KOPT-K1 (cell line): ENCODE measurements around the gene LDLRAD4.

Source experiments
- H3K27ac ChIP-seq: fragments of 200-600 bp; sonication (generic); 2 replicates; pipeline ENCODE4 v1.5.1; 2016; ENCODE audit warnings: antibody characterized with exemption, mild to moderate bottlenecking, low read depth, low read length; ENCODE audit not compliant: poor library complexity, severe bottlenecking
- H3K36me3 ChIP-seq: fragments of 200-600 bp; sonication (generic); 2 replicates; pipeline ENCODE4 v1.5.1; 2017; ENCODE audit warnings: antibody characterized with exemption, mild to moderate bottlenecking, low read length, moderate library complexity; ENCODE audit not compliant: insufficient read depth
- H3K9me3 ChIP-seq: fragments of 200-600 bp; sonication (generic); 2 replicates; pipeline ENCODE4 v1.5.1; 2017; ENCODE audit warnings: antibody characterized with exemption, low read length, mild to moderate bottlenecking; ENCODE audit not compliant: insufficient read depth, poor library complexity, severe bottlenecking

LDLRAD4 gene

GRCh38 chr18:13446024-13446423 is 227.5 kb downstream of the LDLRAD4 start:
- H3K27ac ChIP-seq = peak overlapping the region; percentile 98
- peaks cover 14% of the 10 kb centered on the region for H3K36me3 ChIP-seq
- no peaks in the 10 kb centered on the region for H3K9me3 ChIP-seq

GRCh38 chr18:13446610-13447461 is 228.3 kb downstream of the LDLRAD4 start:
- Histone ChIP-seq H3K9me3 (no peaks in the 10 kb centered on the region), H3K27ac (peak overlapping the region; percentile 98), H3K36me3 (peaks cover 14% of the 10 kb centered on the region)

DNA sequence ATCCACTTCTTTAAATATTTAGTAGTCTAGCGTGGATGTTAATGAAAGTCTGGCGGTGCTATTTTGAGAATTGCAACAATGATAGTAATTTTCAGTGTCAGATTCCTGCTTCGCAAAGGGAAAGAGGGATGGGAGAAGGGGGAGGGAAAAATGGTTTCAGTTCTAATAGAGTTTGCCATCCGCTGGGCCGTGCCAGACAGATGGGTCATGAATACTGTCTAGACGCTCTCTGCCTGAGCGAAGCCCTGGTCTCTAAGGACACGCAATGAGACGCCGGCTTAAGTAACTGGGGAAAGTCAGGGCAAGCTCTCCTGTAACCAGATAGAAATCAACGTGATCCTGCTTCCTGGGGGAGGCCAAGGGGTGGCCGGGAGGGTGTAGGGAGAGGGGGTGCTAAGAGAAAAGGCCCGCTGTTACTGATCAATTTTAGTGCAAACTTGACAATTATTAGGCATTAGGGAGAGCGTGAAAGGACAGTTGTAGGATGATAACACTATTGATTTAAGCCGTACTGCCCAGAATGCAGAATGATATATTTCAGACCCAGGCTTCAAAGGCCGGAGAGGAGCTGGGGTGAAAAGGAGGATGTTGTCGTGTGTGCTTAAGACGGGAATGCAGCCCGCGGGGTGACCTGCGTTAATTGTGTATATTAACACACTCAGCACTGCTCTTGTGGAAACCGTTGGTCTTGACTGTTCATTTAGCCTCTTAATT is 229.2 kb downstream of the LDLRAD4 start:
- Histone ChIP-seq H3K36me3 (peaks cover 20% of the 10 kb centered on the region), H3K27ac (peak overlapping the region; percentile 98), H3K9me3 (no peaks in the 10 kb centered on the region)

- Histone ChIP-seq H3K9me3 (no peaks in the 10 kb centered on the region), H3K36me3 (peaks cover 26% of the 10 kb centered on the region), H3K27ac (peak overlapping the region; percentile 98)
These were observed 229.8 kb downstream of the LDLRAD4 start for GRCh38 chr18:13448335-13448795.

DNA sequence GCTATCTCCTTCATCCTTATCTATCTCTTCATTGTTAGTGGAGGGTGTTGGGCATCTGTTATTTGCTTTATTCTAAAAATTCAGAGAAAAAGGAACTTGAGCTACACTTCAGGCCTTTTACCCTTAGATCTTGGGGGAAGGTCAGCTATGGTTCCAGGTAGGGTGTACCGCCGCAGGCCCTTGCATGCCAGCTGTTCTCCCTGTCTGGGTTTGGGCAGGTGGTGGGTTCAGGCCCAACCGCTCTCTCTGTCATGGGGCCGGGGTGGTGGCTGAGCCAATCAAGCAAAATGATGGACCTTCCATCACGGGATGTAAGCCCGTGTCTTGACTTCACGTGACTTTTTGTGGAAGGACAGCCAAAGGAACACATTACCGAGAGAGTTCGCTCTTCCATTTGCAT is 231.1 kb downstream of the LDLRAD4 start:
- peaks cover 27% of the 10 kb centered on the region for H3K36me3 ChIP-seq
- no peaks in the 10 kb centered on the region for H3K9me3 ChIP-seq
- H3K27ac ChIP-seq = peak overlapping the region; percentile 98

GRCh38 chr18:13450289-13451212 is 232.0 kb downstream of the LDLRAD4 start:
- Histone ChIP-seq H3K27ac (peak overlapping the region; percentile 98), H3K9me3 (no peaks in the 10 kb centered on the region), H3K36me3 (peaks cover 18% of the 10 kb centered on the region)

GRCh38 chr18:13451213-13451540 is 232.6 kb downstream of the LDLRAD4 start:
- Histone ChIP-seq H3K9me3 (no peaks in the 10 kb centered on the region), H3K36me3 (peaks cover 18% of the 10 kb centered on the region), H3K27ac (peak overlapping the region; percentile 98)

GRCh38 chr18:13451661-13452387 is 233.3 kb downstream of the LDLRAD4 start:
- peaks cover 18% of the 10 kb centered on the region for H3K36me3 ChIP-seq
- peak overlapping the region; percentile 98 for H3K27ac ChIP-seq
- H3K9me3 ChIP-seq = no peaks in the 10 kb centered on the region

DNA sequence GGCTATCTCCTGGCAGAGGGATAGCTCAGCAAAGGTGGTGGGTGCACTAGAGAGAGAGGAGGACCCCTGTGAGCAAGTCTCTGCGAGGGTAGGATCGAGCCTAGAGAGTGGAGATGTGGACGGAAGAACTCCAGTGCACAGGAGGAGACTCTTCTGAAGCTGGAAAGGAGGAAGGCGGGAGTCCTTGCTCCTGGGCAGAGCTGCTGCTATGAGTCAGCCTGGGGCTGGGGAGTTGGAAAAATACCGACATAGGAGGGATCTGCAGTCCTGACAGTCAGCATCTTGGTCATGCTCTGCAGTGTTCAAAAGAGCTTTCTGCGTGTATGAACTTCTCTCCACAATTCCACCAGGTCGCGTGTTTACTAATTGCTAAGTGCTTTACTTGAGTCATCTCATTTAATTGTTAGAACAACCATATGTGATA is 233.8 kb downstream of the LDLRAD4 start:
- Histone ChIP-seq H3K36me3 (peaks cover 24% of the 10 kb centered on the region), H3K9me3 (no peaks in the 10 kb centered on the region), H3K27ac (peak overlapping the region; percentile 98)

GRCh38 chr18:13452871-13453680 is 234.5 kb downstream of the LDLRAD4 start:
- H3K36me3 ChIP-seq = peaks cover 30% of the 10 kb centered on the region
- no peaks in the 10 kb centered on the region for H3K9me3 ChIP-seq
- H3K27ac ChIP-seq = peak overlapping the region; percentile 98

DNA sequence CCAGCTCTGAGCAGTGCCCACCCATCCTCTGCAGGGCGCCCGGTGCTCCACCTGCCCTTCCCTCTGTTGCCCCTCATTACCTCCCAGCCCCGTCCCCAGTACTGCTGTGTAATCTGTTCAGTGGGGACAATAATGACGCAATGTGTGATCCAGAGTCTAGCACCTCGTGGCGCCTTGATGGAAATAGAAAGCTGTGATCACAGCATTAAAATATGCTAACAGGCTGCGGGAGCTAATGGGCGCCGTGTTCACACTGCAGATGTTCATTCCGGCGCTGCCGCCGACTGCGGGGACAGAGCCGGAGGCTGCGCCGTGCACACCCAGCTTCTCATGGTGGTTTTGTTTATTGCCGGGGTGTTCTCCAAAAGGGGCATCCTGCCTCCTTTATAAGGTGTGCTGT is 235.2 kb downstream of the LDLRAD4 start:
- Histone ChIP-seq H3K9me3 (no peaks in the 10 kb centered on the region), H3K27ac (peak overlapping the region; percentile 98), H3K36me3 (peaks cover 37% of the 10 kb centered on the region)

DNA sequence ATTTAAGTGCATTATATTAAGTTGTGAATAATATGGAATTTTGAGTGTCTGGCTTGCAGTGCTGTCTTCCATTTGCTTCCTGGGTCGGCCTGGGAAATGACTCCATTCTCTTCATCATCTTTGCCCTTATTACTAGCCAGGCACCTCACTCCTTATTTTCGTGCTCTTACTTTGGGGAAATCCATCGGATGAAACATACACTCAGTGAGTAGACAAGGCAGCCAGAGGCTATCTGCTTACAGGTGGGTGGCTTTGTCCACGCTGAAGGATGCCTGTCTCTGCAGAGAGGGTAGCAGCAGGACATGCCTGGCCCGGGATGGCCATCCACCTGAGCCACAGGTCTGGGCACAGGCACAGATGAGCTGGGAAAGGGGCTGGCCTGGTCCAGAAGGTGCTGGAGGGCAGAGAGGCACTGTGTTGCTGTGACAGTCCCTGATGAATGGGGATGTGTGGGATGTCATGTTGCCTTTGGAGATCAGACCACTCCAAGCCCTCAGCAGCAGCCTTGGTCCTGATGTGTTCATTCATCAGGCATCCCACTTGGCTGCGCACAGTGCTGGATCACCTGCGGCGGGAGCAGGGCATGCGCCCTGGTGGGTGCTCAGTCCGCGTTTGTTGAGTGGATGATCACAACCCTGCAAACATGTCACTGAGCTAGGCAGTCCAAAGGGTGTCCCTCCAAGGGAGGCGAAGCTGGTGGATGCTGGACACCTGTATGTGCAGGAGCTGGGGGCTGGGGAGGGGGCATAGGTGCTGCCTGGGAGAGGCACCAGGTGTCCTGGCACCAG is 236.0 kb downstream of the LDLRAD4 start:
- peaks cover 39% of the 10 kb centered on the region for H3K36me3 ChIP-seq

GRCh38 chr18:13455471-13455870 is 236.9 kb downstream of the LDLRAD4 start:
- Histone ChIP-seq H3K36me3 (peaks cover 48% of the 10 kb centered on the region), H3K27ac (peak overlapping the region; percentile 98), H3K9me3 (no peaks in the 10 kb centered on the region)

More for the DNA sequence above, 236.0 kb downstream of the LDLRAD4 start:
- no peaks in the 10 kb centered on the region for H3K9me3 ChIP-seq
- peak overlapping the region; percentile 98 for H3K27ac ChIP-seq
